Smooth muscle cell (in vitro differentiated cells): ENCODE measurements around the gene SYTL2. TPM values are rescaled to one million over a fixed set of nuclear protein-coding genes. Genes with fewer than 3 reads are reported as not detected.
A peak's percentile ranks its signal among the peaks of the same experiment; 100 is the strongest.

Experiments
- DNase-seq: peaks from one replicate; lab custom pipeline; 2025; ENCODE audit not compliant: unreplicated experiment; lab: John Stamatoyannopoulos, UW
- H2AFZ ChIP-seq: fragments of 200-600 bp; sonication (generic); 2 replicates; pipeline ENCODE4 v1.6.0; 2016; ENCODE audit warnings: antibody characterized with exemption, low read depth, mild to moderate bottlenecking
- H3F3A ChIP-seq: fragments of 200-600 bp; sonication (generic); 2 replicates; pipeline ENCODE4 v1.6.0; 2017; ENCODE audit warnings: antibody characterized with exemption, low read depth
- H3K27ac ChIP-seq: fragments of 200-600 bp; sonication (generic); 2 replicates; pipeline ENCODE4 v1.5.1; 2016; ENCODE audit warnings: low read depth, mild to moderate bottlenecking
- H3K27me3 ChIP-seq: fragments of 200-600 bp; sonication (generic); 2 replicates; pipeline ENCODE4 v1.6.1; 2016; ENCODE audit warnings: low read depth, mild to moderate bottlenecking
- H3K36me3 ChIP-seq: fragments of 200-600 bp; sonication (generic); 2 replicates; pipeline ENCODE4 v1.5.1; 2016; ENCODE audit warnings: low read depth
- H3K4me1 ChIP-seq: fragments of 200-600 bp; sonication (generic); 2 replicates; pipeline ENCODE4 v1.5.1; 2016; ENCODE audit warnings: low read depth
- H3K4me2 ChIP-seq: fragments of 200-600 bp; sonication (generic); 2 replicates; pipeline ENCODE4 v1.6.0; 2016; ENCODE audit warnings: mild to moderate bottlenecking
- H3K4me3 ChIP-seq: fragments of 200-600 bp; sonication (generic); 2 replicates; pipeline ENCODE4 v1.5.1; 2016; ENCODE audit warnings: mild to moderate bottlenecking
- H3K79me2 ChIP-seq: fragments of 200-600 bp; sonication (generic); 2 replicates; pipeline ENCODE4 v1.6.0; 2016; ENCODE audit warnings: low read depth, mild to moderate bottlenecking
- H3K9ac ChIP-seq: fragments of 200-600 bp; sonication (generic); 2 replicates; pipeline ENCODE4 v1.6.0; 2016; ENCODE audit warnings: low read depth
- H3K9me3 ChIP-seq: fragments of 200-600 bp; sonication (generic); replicated peaks from 2 replicates; pipeline ENCODE4 v1.5.1; 2016; ENCODE audit warnings: low read depth
- H4K20me1 ChIP-seq: fragments of 200-600 bp; sonication (generic); 2 replicates; pipeline ENCODE4 v1.6.0; 2016; ENCODE audit warnings: low read depth
- WGBS: methylation state at CpG from one replicate; pipeline ENCODE4 v1.1.7; 2016; ENCODE audit warnings: low lambda C conversion rate; 5-methylcytosine and 5-hydroxymethylcytosine counted together
- polyA plus RNA-seq: library from polyadenylated mRNA; unstranded; fragments of >200 nt; fragmentation: Nextera tagmentation; extraction: Ambion mirVana; gene quantifications from 2 replicates; pipeline ENCODE4 v1.2.1, GENCODE V29; 2016
- total RNA-seq: library from RNA; depleted of rRNA; stranded (reverse); fragments of >200 nt; gene quantifications from 2 replicates; pipeline ENCODE4 v1.2.3, GENCODE V29; 2014
- TF ChIP-seq, protein P1 (sequence below): fragments of 200-600 bp; sonication (generic); IDR thresholded peaks from 2 replicates; pipeline ENCODE4 v1.5.1; 2017; ENCODE audit warnings: borderline replicate concordance, mild to moderate bottlenecking, antibody characterized with exemption; ENCODE audit not compliant: insufficient read depth, poor library complexity, severe bottlenecking

Gene SYTL2
- total and polyA plus RNA-seq, 2 experiments from 2014 or later: 10.4 to 50.7 TPM

DNA sequence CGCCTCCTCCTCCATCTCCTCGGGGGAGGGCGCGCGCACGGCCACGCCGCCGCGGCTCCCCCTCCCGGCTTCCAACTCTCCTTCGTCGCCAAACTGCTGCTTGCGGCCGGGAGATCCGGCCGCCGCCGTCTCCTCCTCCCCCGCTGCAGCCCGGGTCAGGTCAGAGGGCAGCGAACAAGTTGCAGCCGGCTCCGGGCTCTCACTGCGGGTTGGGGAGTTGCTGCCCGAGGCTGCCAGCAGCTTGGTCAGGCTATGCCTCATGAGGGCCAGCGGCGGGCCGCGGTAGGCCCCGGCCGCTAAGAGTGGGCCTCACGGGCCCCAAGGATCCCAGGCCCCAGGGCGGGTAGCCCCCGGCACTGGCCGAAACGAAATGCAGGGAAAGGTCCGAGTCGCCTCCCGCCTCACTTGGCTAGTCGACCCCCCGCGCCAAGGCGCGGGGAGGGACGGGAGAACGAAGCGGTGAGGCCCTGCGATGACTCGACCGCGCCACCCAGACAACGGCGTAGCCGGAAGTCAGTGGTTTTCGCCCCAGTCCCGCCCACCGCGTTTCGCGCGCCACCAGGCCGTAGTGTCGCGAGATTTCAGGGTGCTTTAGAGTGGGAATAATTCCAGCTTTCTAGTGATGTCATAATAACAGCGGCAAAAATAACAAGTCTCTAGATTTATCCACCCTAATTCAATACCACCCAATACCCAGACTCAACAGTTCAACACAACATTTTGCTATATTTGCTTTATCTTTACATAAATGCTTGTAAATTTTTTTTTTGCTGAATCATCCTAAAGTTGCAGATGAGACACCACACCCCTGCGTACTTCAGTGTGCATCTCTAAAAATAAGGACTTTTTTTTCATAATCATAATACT is 146.1 kb downstream of the SYTL2 start, which contains the start of gene CREBZF:
TSS of gene CREBZF (minus strand) at position 515 of the 867 bp plus-strand sequence. CDS start at position 261, 254 bp downstream.
- Histone ChIP-seq H3K27ac (peak within 1 kb of the TSS; percentile 98), H3K4me3 (peak within 1 kb of the TSS; percentile 94), H3K36me3 (no peaks in the 10 kb centered on the region), H3K79me2 (peaks cover 42% of the 10 kb centered on the region), H4K20me1 (peaks cover 46% of the 10 kb centered on the region), H3K4me2 (peak within 1 kb of the TSS; percentile 97), H3K9ac (peak within 1 kb of the TSS; percentile 97), H3F3A (peaks cover 6% of the 10 kb centered on the region), H2AFZ (peak within 1 kb of the TSS; percentile 95), H3K9me3 (no peaks in the 10 kb centered on the region), H3K27me3 (no peaks in the 10 kb centered on the region), H3K4me1 (peaks cover 39% of the 10 kb centered on the region)
- peak; percentile 81 for DNase-seq
- 2% methylated on average over 66 of the region's 67 CpGs for WGBS
- TF ChIP-seq, protein P1, sequence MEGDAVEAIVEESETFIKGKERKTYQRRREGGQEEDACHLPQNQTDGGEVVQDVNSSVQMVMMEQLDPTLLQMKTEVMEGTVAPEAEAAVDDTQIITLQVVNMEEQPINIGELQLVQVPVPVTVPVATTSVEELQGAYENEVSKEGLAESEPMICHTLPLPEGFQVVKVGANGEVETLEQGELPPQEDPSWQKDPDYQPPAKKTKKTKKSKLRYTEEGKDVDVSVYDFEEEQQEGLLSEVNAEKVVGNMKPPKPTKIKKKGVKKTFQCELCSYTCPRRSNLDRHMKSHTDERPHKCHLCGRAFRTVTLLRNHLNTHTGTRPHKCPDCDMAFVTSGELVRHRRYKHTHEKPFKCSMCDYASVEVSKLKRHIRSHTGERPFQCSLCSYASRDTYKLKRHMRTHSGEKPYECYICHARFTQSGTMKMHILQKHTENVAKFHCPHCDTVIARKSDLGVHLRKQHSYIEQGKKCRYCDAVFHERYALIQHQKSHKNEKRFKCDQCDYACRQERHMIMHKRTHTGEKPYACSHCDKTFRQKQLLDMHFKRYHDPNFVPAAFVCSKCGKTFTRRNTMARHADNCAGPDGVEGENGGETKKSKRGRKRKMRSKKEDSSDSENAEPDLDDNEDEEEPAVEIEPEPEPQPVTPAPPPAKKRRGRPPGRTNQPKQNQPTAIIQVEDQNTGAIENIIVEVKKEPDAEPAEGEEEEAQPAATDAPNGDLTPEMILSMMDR: no peak

DNA sequence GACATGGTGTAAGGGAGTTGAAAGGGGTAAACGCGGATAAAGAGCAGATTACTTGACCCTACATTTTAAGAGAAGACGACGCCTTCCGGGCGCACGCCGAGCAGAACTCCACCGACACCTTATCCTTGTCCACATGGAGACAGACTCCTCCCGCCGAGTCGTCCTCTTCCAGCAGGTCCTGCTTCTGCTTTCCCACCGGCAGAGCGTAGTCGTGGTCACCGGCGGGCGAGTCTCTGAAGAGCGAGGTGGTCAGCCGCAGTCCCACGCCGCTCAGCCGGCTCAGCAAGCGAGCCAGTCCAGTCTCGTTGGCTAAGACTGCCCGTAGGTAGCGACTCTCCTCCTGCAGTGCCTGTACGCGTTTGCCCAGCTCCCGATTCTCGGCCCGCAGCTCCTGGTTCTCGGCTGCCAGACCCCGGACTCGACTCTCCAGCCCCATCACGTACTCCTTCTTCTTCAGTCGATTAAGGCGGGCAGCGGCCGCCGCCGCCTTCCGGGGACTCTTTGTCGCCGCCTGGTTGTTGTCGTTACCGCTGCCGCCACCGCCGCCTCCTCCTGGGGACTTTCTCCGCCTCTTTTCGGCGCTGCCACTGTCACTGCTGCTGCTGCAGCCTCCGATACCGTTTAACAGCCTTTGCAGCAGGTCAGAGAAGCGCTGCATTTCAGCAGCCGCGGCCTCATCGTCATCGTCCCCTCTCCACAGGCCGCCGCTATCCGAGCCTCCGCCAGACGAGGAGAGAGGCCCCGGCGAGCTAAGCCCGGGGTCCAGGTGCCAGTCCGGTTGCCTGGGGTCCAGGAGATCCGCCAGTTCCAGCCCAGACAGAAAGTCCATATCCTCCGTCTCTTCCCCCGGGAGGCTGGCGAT is 147.0 kb downstream of the SYTL2 start:
- Histone ChIP-seq H3F3A (peaks cover 6% of the 10 kb centered on the region), H2AFZ (peak overlapping the region; percentile 49), H3K36me3 (no peaks in the 10 kb centered on the region), H3K4me2 (peak overlapping the region; percentile 97), H3K9ac (peak overlapping the region; percentile 97), H4K20me1 (peaks cover 54% of the 10 kb centered on the region), H3K27ac (peak overlapping the region; percentile 98), H3K4me3 (peak overlapping the region; percentile 94), H3K79me2 (peaks cover 51% of the 10 kb centered on the region), H3K27me3 (no peaks in the 10 kb centered on the region), H3K4me1 (peaks cover 47% of the 10 kb centered on the region), H3K9me3 (no peaks in the 10 kb centered on the region)
- WGBS: 1% methylated on average over 73 of the region's 73 CpGs
- TF ChIP-seq, protein P1: peak; percentile 35
- DNase-seq: peak; percentile 38

- H3K9ac ChIP-seq: peak overlapping the region; percentile 97
- H3F3A ChIP-seq: peaks cover 10% of the 10 kb centered on the region
- peaks cover 4% of the 10 kb centered on the region for H3K36me3 ChIP-seq
- peaks cover 59% of the 10 kb centered on the region for H3K79me2 ChIP-seq
- no peaks in the 10 kb centered on the region for H3K9me3 ChIP-seq
- no peak for DNase-seq
- no peak overlapping the region for H2AFZ ChIP-seq
- peak overlapping the region; percentile 94 for H3K4me3 ChIP-seq
- no peaks in the 10 kb centered on the region for H3K27me3 ChIP-seq
- TF ChIP-seq, protein P1: no peak
- WGBS: 4% methylated on average over 10 of the region's 10 CpGs
- peak overlapping the region; percentile 98 for H3K27ac ChIP-seq
- peaks cover 50% of the 10 kb centered on the region for H3K4me1 ChIP-seq
- peak overlapping the region; percentile 97 for H3K4me2 ChIP-seq
- H4K20me1 ChIP-seq: peaks cover 62% of the 10 kb centered on the region
Observed at GRCh38 chr11:85663080-85663752, 147.7 kb downstream of the SYTL2 start.
